Psoas muscle (tissue), 8 donors: Measurements from ENCODE around the gene TMEFF2. TPM values are rescaled to one million over a fixed set of nuclear protein-coding genes. Genes with fewer than 3 reads are reported as not detected.

ENCODE experiments used
- ATAC-seq, 4 donors: fragments of 200-7000 bp; cut with Tn5 transposase; one replicate each; pipeline ENCODE4 v1.9.1; 2020; ENCODE audit warnings: moderate library complexity in 3 of 4, mild to moderate bottlenecking in 2 of 4
- DNase-seq, 2 donors: peaks; one replicate each; pipeline ENCODE4 v3.0.0-alpha.2; 2020
- H3K27ac ChIP-seq: fragments of 200-600 bp; one replicate; pipeline ENCODE4 v1.8.0; 2022
- H3K27me3 ChIP-seq, 3 donors: fragments of 200-600 bp in 1 of 3; one replicate each; pipeline versions ENCODE4 v1.6.1 to v1.8.0; 2013 to 2022; ENCODE audit warnings: low read length in 2 of 3, mild to moderate bottlenecking in 2 of 3, moderate library complexity in 1 of 3; ENCODE audit not compliant: insufficient read depth in 3 of 3
- H3K36me3 ChIP-seq, 2 donors: fragments of 200-600 bp in 1 of 2; one replicate each; pipeline versions ENCODE4 v1.6.1 to v1.8.0; 2013 to 2022; ENCODE audit warnings: low read depth in 1 of 2, mild to moderate bottlenecking in 1 of 2, moderate library complexity in 1 of 2; ENCODE audit not compliant: insufficient read depth in 1 of 2
- H3K4me1 ChIP-seq: fragments of 200-600 bp; one replicate; pipeline ENCODE4 v1.8.0; 2022
- H3K4me3 ChIP-seq: fragments of 200-600 bp; one replicate; pipeline ENCODE4 v1.8.0; 2022; ENCODE audit warnings: mild to moderate bottlenecking
- H3K9me3 ChIP-seq: fragments of 200-600 bp; one replicate; pipeline ENCODE4 v1.8.0; 2022
- CTCF ChIP-seq: fragments of 200-600 bp; IDR thresholded peaks from one replicate; pipeline ENCODE4 v1.8.0; 2022; ENCODE audit warnings: antibody characterized with exemption
- WGBS, 3 donors: extraction: QIAGEN DNeasy Blood & Tissue Kit; methylation state at CpG; one replicate each; pipeline versions ENCODE4 v1.1.6 to v1.1.7; 2013; 5-methylcytosine and 5-hydroxymethylcytosine counted together
- intact Hi-C, 2 donors: fragments of 100-400 bp; cut with DNase I; formaldehyde crosslinking; loops; one replicate each; pipeline versions ENCODE4 v1.11.0 to v1.14.2; 2022
- polyA plus RNA-seq, 3 donors: library from polyadenylated mRNA; stranded (reverse); fragments of 200-250 nt; gene quantifications; one replicate each; pipeline ENCODE4 v1.2.3, GENCODE V29; 2013
- total RNA-seq, 4 donors: library from RNA; stranded (reverse); fragmentation: NEBNext Ultra II Directional in 2 of 4; extraction: Animal tissue kit (Norgen Biotek cat#: 25700) in 2 of 4; gene quantifications; one replicate each; pipeline versions ENCODE4 v1.2.1 to v1.2.4, GENCODE V29; 2021 to 2023
- donor health status: healthy with polysubstance abuse.
- donor health status: DM: no; HTN: no; CAD: no; lungs with moderate emphysema.
- donor health status: Bipolar disorder and iron deficiency.
- donor health status: healthy.
- donor health status: DM: yes; HTN: yes; CAD: no.
- donor health status: DM: no; HTN: no; CAD: no.
- donor health status: DM: no; HTN: no; CAD: no.
- donor health status: DM: yes; HTN: yes; CAD: no.

Gene TMEFF2
- total and polyA plus RNA-seq, 7 donors, result 0.07 to 0.47 (median 0.16) TPM; not detected in 4

- H3K27me3 ChIP-seq, result peaks cover 0 to 2% (median 0%) of the 10 kb centered on the region in 3 donors
- no peak for ATAC-seq
These were observed 287.6 kb downstream of the TMEFF2 start for GRCh38 chr2:191907091-191907490.

GRCh38 chr2:191905336-191905735 lies 289.4 kb downstream of the TMEFF2 start:
- intact Hi-C loops, result no loop called here
- H3K4me3 ChIP-seq, result no peak overlapping the region
- H3K4me1 ChIP-seq, result no peaks in the 10 kb centered on the region

More at GRCh38 chr2:191907091-191907490, 287.6 kb downstream of the TMEFF2 start:
- Histone ChIP-seq H3K9me3 (no peaks in the 10 kb centered on the region), H3K27ac (no peak overlapping the region), H3K4me1 (no peaks in the 10 kb centered on the region), H3K36me3 (no peaks in the 10 kb centered on the region), H3K4me3 (no peak overlapping the region)
- intact Hi-C loops, result no loop called here
- TF ChIP-seq CTCF, result no peak
- no peak for DNase-seq

GRCh38 chr2:191901031-191901430 lies 293.7 kb downstream of the TMEFF2 start:
- ATAC-seq (no peak), DNase-seq (no peak)
- Histone ChIP-seq H3K27ac (no peak overlapping the region), H3K4me1 (no peaks in the 10 kb centered on the region), H3K4me3 (no peak overlapping the region), H3K36me3 (no peaks in the 10 kb centered on the region), H3K9me3 (no peaks in the 10 kb centered on the region), H3K27me3 (no peaks in the 10 kb centered on the region)
- no peak for TF ChIP-seq CTCF
- WGBS, 3 donors, result 89 to 97% (median 94%) methylated on average over 1 of the region's 1 CpG
- intact Hi-C loops, result no loop called here

More at GRCh38 chr2:191905336-191905735, 289.4 kb downstream of the TMEFF2 start:
- TF ChIP-seq CTCF, result no peak
- no peaks in the 10 kb centered on the region for H3K27me3 ChIP-seq
- ATAC-seq, result no peak
- no peaks in the 10 kb centered on the region for H3K9me3 ChIP-seq
- H3K36me3 ChIP-seq, result no peaks in the 10 kb centered on the region
- no peak overlapping the region for H3K27ac ChIP-seq
- WGBS, 3 donors, result 60 to 63% (median 62%) methylated on average over 4 of the region's 4 CpGs
- DNase-seq, result no peak

GRCh38 chr2:191899410-191899809 lies 295.3 kb downstream of the TMEFF2 start:
- 29 to 48% (median 29%) methylated on average over 2 of the region's 2 CpGs for WGBS, 3 donors
- ATAC-seq, result no peak
- no peak for TF ChIP-seq CTCF
- DNase-seq, result no peak
- intact Hi-C loops, result no loop called here
- Histone ChIP-seq H3K4me3 (no peak overlapping the region), H3K27ac (no peak overlapping the region), H3K4me1 (no peaks in the 10 kb centered on the region), H3K27me3 (no peaks in the 10 kb centered on the region), H3K36me3 (no peaks in the 10 kb centered on the region), H3K9me3 (no peaks in the 10 kb centered on the region)
